ENCODE data around the gene CPXM2. TPM values are rescaled to one million over a fixed set of nuclear protein-coding genes. Genes with fewer than 3 reads are reported as not detected.

The CPXM2 gene
- total RNA-seq, 2 experiments from 2014 or later: not detected

GRCh38 chr10:123747426-123747825, 144.2 kb downstream of the CPXM2 start:
- Mint-ChIP-seq H3K9me3 (no peaks in the 10 kb centered on the region), H3K4me1 (ENCODE audit: low read depth) (no peaks in the 10 kb centered on the region), H3K36me3 (ENCODE audit: low read depth) (no peaks in the 10 kb centered on the region), H3K4me3 (no peak overlapping the region), H3K27me3 (peaks cover 6% of the 10 kb centered on the region), H3K27ac (no peak overlapping the region)
- POLR2A ChIA-PET: no interaction called here
- DNase-seq: no peak
- no peaks in the 10 kb centered on the region for H3K27me3 ChIP-seq (ENCODE audit: control insufficient read depth in 1 of 2, insufficient read depth in 2 of 2, low read length in 2 of 2)
- no peak overlapping the region for H3K4me3 ChIP-seq (ENCODE audit: low read length)
- CTCF ChIA-PET: no interaction called here
- ATAC-seq (ENCODE audit: poor library complexity): no peak
- H3K36me3 ChIP-seq (ENCODE audit: insufficient read depth, low read length): no peaks in the 10 kb centered on the region
- H3K9me3 ChIP-seq (ENCODE audit: control insufficient read depth in 1 of 2, insufficient read depth in 1 of 2, low read length in 2 of 2): peaks cover 0 to 3% of the 10 kb centered on the region in 2 experiments
- no peak overlapping the region for H3K27ac ChIP-seq (ENCODE audit: low read depth in 1 of 2, low read length in 2 of 2)
- intact Hi-C loops (cut with DNase I, micrococcal nuclease): no loop called here
- no peak for TF ChIP-seq CTCF (IDR thresholded peaks at IDR 0.05)
- no peaks in the 10 kb centered on the region for H3K4me1 ChIP-seq (ENCODE audit: insufficient read depth, low read length)

DNA sequence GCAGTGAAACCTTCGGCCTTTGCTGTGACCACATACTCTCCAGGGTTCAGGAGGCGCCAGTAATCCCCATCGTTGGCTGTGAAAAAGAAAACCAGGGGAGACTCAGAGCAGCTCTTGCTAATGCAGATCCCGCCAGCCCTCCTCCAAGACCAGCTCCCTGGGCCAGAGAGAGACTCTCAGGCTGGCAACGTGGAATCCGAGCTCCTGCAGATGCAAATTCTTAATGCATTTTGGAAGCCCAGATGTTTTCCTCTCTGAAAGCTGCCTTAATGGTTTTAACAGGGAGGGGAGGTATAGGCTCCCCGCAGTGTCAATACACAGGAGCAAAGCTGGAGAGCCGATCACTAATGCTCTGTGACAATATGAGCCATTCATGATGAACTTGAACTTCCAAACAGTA, 144.7 kb downstream of the CPXM2 start:
- no peak for TF ChIP-seq CTCF (IDR thresholded peaks at IDR 0.05)
- H3K4me3 ChIP-seq (ENCODE audit: low read length): no peak overlapping the region
- H3K36me3 ChIP-seq (ENCODE audit: insufficient read depth, low read length): no peaks in the 10 kb centered on the region
- Mint-ChIP-seq H3K27ac (no peak overlapping the region), H3K27me3 (peaks cover 6% of the 10 kb centered on the region), H3K36me3 (ENCODE audit: low read depth) (no peaks in the 10 kb centered on the region), H3K9me3 (no peaks in the 10 kb centered on the region), H3K4me1 (ENCODE audit: low read depth) (no peaks in the 10 kb centered on the region), H3K4me3 (no peak overlapping the region)
- H3K9me3 ChIP-seq (ENCODE audit: control insufficient read depth in 1 of 2, insufficient read depth in 1 of 2, low read length in 2 of 2): peaks cover 0 to 3% of the 10 kb centered on the region in 2 experiments
- H3K27ac ChIP-seq (ENCODE audit: low read depth in 1 of 2, low read length in 2 of 2): no peak overlapping the region
- H3K4me1 ChIP-seq (ENCODE audit: insufficient read depth, low read length): no peaks in the 10 kb centered on the region
- DNase-seq (no peak), ATAC-seq (ENCODE audit: poor library complexity) (no peak)
- CTCF ChIA-PET: no interaction called here
- intact Hi-C loops (cut with DNase I, micrococcal nuclease): no loop called here
- POLR2A ChIA-PET: no interaction called here
- H3K27me3 ChIP-seq (ENCODE audit: control insufficient read depth in 1 of 2, insufficient read depth in 2 of 2, low read length in 2 of 2): no peaks in the 10 kb centered on the region

DNA sequence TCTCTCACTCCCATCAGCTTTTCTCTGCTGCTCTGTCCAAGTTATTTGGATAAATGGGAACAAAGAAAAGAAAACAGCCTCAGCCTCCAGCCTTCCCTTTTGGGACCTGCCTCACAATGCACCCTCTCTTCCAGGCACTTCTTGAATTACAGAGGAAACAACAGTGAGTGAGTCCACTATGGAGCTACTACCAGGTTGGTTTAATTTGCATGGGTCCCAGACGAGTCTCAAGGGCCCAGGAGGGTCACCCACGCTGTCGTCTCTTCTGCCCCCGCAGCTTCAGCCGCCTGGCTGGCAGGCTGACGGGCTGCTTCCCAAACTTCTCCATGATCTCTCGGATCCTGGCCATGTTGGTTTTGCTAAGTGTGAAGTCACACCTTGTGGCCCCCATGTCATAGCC, 145.1 kb downstream of the CPXM2 start:
- Mint-ChIP-seq H3K27ac (no peak overlapping the region), H3K36me3 (ENCODE audit: low read depth) (no peaks in the 10 kb centered on the region), H3K9me3 (no peaks in the 10 kb centered on the region), H3K27me3 (peaks cover 6% of the 10 kb centered on the region), H3K4me1 (ENCODE audit: low read depth) (no peaks in the 10 kb centered on the region), H3K4me3 (no peak overlapping the region)
- POLR2A ChIA-PET: no interaction called here
- no peaks in the 10 kb centered on the region for H3K4me1 ChIP-seq (ENCODE audit: insufficient read depth, low read length)
- no peaks in the 10 kb centered on the region for H3K36me3 ChIP-seq (ENCODE audit: insufficient read depth, low read length)
- H3K27ac ChIP-seq (ENCODE audit: low read depth in 1 of 2, low read length in 2 of 2): no peak overlapping the region
- H3K4me3 ChIP-seq (ENCODE audit: low read length): no peak overlapping the region
- intact Hi-C loops (cut with DNase I, micrococcal nuclease): no loop called here
- H3K27me3 ChIP-seq (ENCODE audit: control insufficient read depth in 1 of 2, insufficient read depth in 2 of 2, low read length in 2 of 2): no peaks in the 10 kb centered on the region
- ATAC-seq (ENCODE audit: poor library complexity) (no peak), DNase-seq (no peak)
- peaks cover 0 to 3% of the 10 kb centered on the region in 2 experiments for H3K9me3 ChIP-seq (ENCODE audit: control insufficient read depth in 1 of 2, insufficient read depth in 1 of 2, low read length in 2 of 2)
- TF ChIP-seq CTCF (IDR thresholded peaks at IDR 0.05): no peak
- CTCF ChIA-PET: no interaction called here

All from CD4-positive, alpha-beta T cell (primary cell).